Mucosa of descending colon (tissue), 3 donors: ENCODE data around the gene ASXL3. TPM values are rescaled to one million over a fixed set of nuclear protein-coding genes. Genes with fewer than 3 reads are reported as not detected.
A peak's percentile ranks its signal among the peaks of the same experiment; 100 is the strongest.

Source experiments
- ATAC-seq: fragments of 200-7000 bp; cut with Tn5 transposase; one replicate; pipeline ENCODE4 v1.9.1; 2020; ENCODE audit warnings: mild to moderate bottlenecking, moderate library complexity
- DNase-seq, 3 donors: peaks; one replicate each; pipeline ENCODE4 v3.0.0-alpha.2; 2020
- H3K36me3 ChIP-seq: fragments of 200-600 bp; one replicate; pipeline ENCODE4 v1.8.0; 2021; ENCODE audit warnings: low read depth, mild to moderate bottlenecking
- H3K4me1 ChIP-seq: fragments of 200-600 bp; one replicate; pipeline ENCODE4 v1.8.0; 2021; ENCODE audit warnings: low read depth, mild to moderate bottlenecking
- H3K4me3 ChIP-seq: fragments of 200-600 bp; one replicate; pipeline ENCODE4 v1.8.0; 2021; ENCODE audit warnings: mild to moderate bottlenecking
- H3K9me3 ChIP-seq: fragments of 200-600 bp; one replicate; pipeline ENCODE4 v1.8.0; 2021; ENCODE audit warnings: mild to moderate bottlenecking
- intact Hi-C, 2 donors: fragments of 100-400 bp; cut with DNase I in 1 of 2; cut with micrococcal nuclease in 1 of 2; formaldehyde crosslinking; loops; one replicate each; pipeline versions ENCODE4 v1.11.0 to v1.11.1; 2022; cut with DNase I, micrococcal nuclease
- total RNA-seq, 3 donors: library from RNA; stranded (reverse); fragmentation: NEBNext Ultra II Directional in 2 of 3; extraction: Animal tissue kit (Norgen Biotek cat#: 25700) in 2 of 3; gene quantifications; one replicate each; pipeline versions ENCODE4 v1.2.1 to v1.2.4, GENCODE V29; 2021 to 2023
- TF ChIP-seq, protein P1 (sequence below): fragments of 200-600 bp; IDR thresholded peaks from one replicate; pipeline ENCODE4 v1.8.0; 2022; ENCODE audit warnings: antibody characterized with exemption, mild to moderate bottlenecking
- donor health status: DM: no; HTN: no; CAD: no; lungs with moderate emphysema.
- donor health status: DM: no; HTN: no; CAD: no.
- donor health status: DM: no; HTN: yes; CAD: no.

ASXL3 gene
- total RNA-seq, 3 donors from 2014 or later = 2.4 to 8.5 (median 4.0) TPM

DNA sequence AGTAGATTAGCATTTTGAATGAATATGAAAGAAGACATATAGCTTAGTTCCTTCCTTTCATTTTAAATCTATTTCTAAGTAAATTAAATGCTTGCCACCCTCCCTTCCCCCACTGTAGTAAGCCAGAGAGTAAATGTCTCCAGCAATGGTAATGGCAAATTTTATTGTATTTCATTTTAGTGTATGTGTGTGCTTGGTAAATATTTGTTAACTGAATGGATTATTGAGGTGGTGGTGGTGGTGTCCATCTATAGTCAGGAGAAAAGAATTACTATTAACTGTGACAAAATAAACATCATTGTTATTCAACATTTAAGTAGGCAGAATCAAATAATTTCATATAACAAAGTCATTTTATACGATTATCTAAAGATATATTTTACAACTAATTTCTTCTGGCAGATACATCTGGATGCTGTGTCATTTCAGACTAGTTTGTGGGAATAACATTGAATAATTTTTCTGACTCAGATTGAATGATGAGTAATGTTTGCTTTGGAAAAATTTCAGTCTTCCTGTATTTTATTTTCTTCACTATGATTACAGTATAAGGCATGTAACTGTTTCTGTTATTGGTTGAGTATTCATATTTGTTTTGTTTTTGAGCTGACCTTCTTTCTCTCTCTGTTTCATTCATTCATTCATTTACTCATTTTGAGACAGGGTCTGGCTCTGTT, 18.3 kb downstream of the ASXL3 start:
- no peaks in the 10 kb centered on the region for H3K9me3 ChIP-seq
- no peak for ATAC-seq
- TF ChIP-seq, protein P1, sequence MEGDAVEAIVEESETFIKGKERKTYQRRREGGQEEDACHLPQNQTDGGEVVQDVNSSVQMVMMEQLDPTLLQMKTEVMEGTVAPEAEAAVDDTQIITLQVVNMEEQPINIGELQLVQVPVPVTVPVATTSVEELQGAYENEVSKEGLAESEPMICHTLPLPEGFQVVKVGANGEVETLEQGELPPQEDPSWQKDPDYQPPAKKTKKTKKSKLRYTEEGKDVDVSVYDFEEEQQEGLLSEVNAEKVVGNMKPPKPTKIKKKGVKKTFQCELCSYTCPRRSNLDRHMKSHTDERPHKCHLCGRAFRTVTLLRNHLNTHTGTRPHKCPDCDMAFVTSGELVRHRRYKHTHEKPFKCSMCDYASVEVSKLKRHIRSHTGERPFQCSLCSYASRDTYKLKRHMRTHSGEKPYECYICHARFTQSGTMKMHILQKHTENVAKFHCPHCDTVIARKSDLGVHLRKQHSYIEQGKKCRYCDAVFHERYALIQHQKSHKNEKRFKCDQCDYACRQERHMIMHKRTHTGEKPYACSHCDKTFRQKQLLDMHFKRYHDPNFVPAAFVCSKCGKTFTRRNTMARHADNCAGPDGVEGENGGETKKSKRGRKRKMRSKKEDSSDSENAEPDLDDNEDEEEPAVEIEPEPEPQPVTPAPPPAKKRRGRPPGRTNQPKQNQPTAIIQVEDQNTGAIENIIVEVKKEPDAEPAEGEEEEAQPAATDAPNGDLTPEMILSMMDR = no peak

DNA sequence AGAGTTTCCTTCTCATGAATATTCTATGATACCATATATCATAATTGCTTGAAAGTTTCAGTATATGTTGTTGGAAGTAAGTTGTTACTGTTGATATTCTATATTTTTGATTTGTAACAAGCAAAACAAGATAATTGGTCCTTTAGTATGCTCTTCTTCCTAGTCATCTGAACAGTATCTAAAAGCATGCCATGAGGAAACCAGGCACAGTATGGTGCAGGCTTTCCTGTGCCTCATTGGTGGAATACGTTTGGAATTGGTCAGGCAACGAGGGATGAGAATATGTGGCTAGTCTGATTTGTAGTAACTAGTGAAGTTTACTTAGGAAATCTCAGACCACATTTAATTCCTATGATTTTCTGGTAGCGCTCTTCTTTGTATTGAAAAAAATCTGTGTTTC, 22.8 kb downstream of the ASXL3 start:
- no peaks in the 10 kb centered on the region for H3K9me3 ChIP-seq
- no peaks in the 10 kb centered on the region for H3K4me1 ChIP-seq
- TF ChIP-seq, protein P1 = no peak
- intact Hi-C loops = no loop called here
- H3K36me3 ChIP-seq = no peaks in the 10 kb centered on the region
- ATAC-seq (no peak), DNase-seq (no peak)
- H3K4me3 ChIP-seq = no peak overlapping the region

More for the DNA sequence above, 18.3 kb downstream of the ASXL3 start:
- H3K4me1 ChIP-seq = no peaks in the 10 kb centered on the region
- H3K4me3 ChIP-seq = no peak overlapping the region
- no peak for DNase-seq
- intact Hi-C loops = no loop called here
- no peaks in the 10 kb centered on the region for H3K36me3 ChIP-seq

GRCh38 chr18:33603454-33603853, 25.4 kb downstream of the ASXL3 start:
- H3K4me1 ChIP-seq = no peaks in the 10 kb centered on the region
- no peaks in the 10 kb centered on the region for H3K36me3 ChIP-seq
- TF ChIP-seq, protein P1 = no peak
- H3K4me3 ChIP-seq = no peak overlapping the region
- intact Hi-C loops = no loop called here
- ATAC-seq (no peak), DNase-seq (no peak)
- H3K9me3 ChIP-seq = no peaks in the 10 kb centered on the region

- no peaks in the 10 kb centered on the region for H3K4me1 ChIP-seq
- H3K36me3 ChIP-seq = no peaks in the 10 kb centered on the region
- ATAC-seq (peak; percentile 8), DNase-seq (no peak)
- H3K4me3 ChIP-seq = no peak overlapping the region
- H3K9me3 ChIP-seq = no peaks in the 10 kb centered on the region
- TF ChIP-seq, protein P1 = no peak
- intact Hi-C loops = no loop called here
These were observed 27.2 kb downstream of the ASXL3 start for GRCh38 chr18:33605250-33605649.

GRCh38 chr18:33606621-33607020, 28.6 kb downstream of the ASXL3 start:
- TF ChIP-seq, protein P1 = no peak
- no peak overlapping the region for H3K4me3 ChIP-seq
- ATAC-seq (no peak), DNase-seq (no peak)
- H3K9me3 ChIP-seq = no peaks in the 10 kb centered on the region
- H3K4me1 ChIP-seq = no peaks in the 10 kb centered on the region
- H3K36me3 ChIP-seq = no peaks in the 10 kb centered on the region
- intact Hi-C loops = no loop called here
